Prostate gland (tissue), 2 donors: Measurements from ENCODE around the gene LMNTD1.

Experiments
- POLR2A ChIP-seq: fragments of 450-650 bp; IDR thresholded peaks from one replicate; pipeline ENCODE4 v1.6.1; 2016; ENCODE audit warnings: antibody characterized with exemption, mild to moderate bottlenecking
- TF ChIP-seq, protein P1 (sequence below), 4 experiments: fragments of 200-600 bp in 2 of 4; fragments of 450-650 bp in 2 of 4; sonication (generic) in 2 of 4; IDR thresholded peaks; 1 replicate in 3 of 4; 2 replicates in 1 of 4; pipeline ENCODE4 v1.5.1; 2016 to 2019; ENCODE audit warnings: antibody characterized with exemption in 4 of 4, mild to moderate bottlenecking in 2 of 4, moderate library complexity in 2 of 4

DNA sequence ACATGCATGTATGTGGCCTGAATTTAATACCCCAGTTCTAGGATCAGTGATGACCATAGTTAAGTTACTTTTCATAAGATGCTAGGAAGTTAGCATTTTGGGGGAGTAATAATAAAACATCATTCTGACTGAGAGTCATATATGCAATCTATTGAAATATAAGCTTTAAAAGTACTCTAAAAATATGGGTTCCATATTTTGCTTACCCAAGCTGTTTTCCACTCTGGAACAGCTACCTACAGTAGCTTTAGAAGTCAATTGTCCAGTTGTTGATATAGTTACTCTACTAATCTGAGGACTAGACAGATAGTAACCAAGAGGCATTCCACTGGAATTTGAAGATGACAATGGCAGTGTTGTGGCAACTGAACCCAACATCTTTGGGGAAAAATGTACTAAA, 4.0 kb downstream of the LMNTD1 start:
- no peak for TF ChIP-seq POLR2A
- TF ChIP-seq, protein P1, sequence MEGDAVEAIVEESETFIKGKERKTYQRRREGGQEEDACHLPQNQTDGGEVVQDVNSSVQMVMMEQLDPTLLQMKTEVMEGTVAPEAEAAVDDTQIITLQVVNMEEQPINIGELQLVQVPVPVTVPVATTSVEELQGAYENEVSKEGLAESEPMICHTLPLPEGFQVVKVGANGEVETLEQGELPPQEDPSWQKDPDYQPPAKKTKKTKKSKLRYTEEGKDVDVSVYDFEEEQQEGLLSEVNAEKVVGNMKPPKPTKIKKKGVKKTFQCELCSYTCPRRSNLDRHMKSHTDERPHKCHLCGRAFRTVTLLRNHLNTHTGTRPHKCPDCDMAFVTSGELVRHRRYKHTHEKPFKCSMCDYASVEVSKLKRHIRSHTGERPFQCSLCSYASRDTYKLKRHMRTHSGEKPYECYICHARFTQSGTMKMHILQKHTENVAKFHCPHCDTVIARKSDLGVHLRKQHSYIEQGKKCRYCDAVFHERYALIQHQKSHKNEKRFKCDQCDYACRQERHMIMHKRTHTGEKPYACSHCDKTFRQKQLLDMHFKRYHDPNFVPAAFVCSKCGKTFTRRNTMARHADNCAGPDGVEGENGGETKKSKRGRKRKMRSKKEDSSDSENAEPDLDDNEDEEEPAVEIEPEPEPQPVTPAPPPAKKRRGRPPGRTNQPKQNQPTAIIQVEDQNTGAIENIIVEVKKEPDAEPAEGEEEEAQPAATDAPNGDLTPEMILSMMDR (IDR thresholded peaks at IDR 0.05), result no peak
